Coronary artery (tissue), 2 donors: ENCODE measurements around the gene PTER.

ENCODE experiments used
- DNase-seq: peaks from one replicate; pipeline ENCODE4 v3.0.0-alpha.2; 2017; ENCODE audit warnings: low spot score
- H3K27ac ChIP-seq, 2 donors: fragments of 200-600 bp; sonication (generic); one replicate each; pipeline ENCODE4 v1.5.1; 2016 to 2019
- H3K4me3 ChIP-seq: fragments of 200-600 bp; sonication (generic); 2 replicates; pipeline ENCODE4 v1.5.1; 2016; ENCODE audit warnings: mild to moderate bottlenecking, moderate library complexity
- CTCF ChIP-seq: fragments of 200-600 bp; sonication (generic); IDR thresholded peaks from one replicate; pipeline ENCODE4 v1.5.1; 2019; ENCODE audit warnings: antibody characterized with exemption

Gene PTER, protein sequence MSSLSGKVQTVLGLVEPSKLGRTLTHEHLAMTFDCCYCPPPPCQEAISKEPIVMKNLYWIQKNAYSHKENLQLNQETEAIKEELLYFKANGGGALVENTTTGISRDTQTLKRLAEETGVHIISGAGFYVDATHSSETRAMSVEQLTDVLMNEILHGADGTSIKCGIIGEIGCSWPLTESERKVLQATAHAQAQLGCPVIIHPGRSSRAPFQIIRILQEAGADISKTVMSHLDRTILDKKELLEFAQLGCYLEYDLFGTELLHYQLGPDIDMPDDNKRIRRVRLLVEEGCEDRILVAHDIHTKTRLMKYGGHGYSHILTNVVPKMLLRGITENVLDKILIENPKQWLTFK

DNA sequence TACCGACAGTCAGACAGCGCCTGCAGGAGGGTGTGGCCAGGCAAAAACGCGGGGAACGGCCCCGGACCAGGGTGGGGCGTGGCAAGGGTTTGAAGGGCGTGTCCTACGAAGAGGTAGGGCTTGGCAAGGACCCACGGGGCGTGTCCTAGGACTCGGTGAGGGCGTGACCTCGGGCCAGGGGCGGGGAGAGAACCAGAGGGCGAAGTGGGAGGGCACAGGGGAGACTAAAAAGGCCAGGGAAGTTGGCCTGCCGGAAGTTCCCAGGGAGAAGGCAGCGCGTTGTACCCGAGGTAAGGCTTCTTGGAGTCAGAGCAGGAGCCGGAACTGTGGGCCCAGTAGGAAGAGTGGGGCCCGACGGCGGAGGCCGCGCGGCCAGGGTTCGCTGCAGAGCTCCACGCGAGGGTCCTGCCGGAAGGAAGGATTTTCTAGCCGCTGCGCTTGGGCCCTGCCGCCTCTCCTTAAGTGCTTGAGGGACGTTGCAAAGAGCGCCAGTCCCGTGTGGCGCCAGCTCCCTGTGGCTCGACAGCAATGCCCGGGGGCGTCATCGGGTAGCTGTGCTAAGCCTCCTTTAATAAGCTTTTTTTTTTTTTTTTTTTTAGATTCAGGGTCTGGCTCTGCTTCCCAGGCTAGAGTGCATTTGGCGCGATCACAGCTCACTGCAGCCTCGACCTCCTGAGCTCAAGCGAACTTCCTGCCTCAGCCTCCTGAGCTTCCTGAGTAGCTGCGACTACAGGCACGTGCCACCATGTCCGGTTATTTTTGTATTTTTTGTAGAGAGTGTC is at the start of gene PTER:
Gene PTER, plus strand, starts transcription at position 253 of the 782 bp plus-strand sequence. CDS start 47,375 bp downstream, outside the sequence.
- peak; percentile 97 for DNase-seq
- TF ChIP-seq CTCF, result no peak
- Histone ChIP-seq H3K27ac (peak within 1 kb of the TSS; percentile 71 to 80), H3K4me3 (peak within 1 kb of the TSS; percentile 70)

GRCh38 chr10:16392531-16393069 is 44.2 kb upstream of the PTER start:
- no peak for DNase-seq
- Histone ChIP-seq H3K4me3 (no peak overlapping the region), H3K27ac (no peak overlapping the region)
- TF ChIP-seq CTCF, result no peak

DNA sequence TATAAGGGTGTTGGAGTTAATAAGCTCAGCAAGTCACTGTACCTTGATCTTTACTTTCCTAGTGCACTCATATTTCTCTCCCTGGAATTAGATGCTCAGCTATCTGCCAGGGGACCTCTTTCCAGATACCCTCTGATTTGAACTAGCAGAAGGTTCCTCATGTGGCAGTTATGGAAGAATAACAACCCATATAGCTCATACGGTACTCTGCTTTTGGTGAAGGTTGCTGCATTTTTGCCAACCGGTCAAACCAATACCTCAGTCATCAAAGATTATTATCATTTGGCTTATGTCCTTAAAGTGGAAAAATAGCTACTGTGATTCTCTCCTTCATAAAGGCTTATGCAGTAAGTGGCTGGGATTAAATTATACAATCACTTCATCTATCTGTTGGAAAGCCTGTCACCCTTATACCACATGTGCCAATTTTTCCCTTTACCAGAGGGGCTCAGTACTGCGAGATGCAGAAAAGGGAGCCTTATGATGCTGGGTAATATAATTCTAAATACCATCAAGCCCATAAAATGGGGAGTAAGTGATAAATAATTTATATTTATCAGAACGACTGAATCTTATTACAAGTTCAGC is 43.4 kb upstream of the PTER start:
- TF ChIP-seq CTCF, result no peak
- DNase-seq, result no peak

DNA sequence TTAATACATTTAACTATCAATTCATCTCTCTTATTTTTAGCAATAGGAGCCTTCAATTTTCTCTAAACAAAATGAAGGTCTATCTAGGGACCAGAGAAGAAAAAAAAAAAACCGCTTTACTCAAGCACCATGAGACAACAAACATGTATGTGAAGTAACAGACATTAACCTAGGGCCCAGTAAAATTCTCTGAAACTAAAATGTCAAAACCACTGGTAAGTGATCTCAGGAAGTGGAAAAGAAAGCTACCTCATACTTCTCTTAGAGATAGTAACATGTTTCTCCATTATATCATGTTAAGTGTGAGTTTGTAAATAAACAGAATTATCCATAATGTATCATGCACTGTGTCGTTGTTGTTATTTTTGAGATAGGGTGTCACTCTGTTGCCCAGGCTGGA is 35.4 kb upstream of the PTER start:
- no peak overlapping the region for H3K27ac ChIP-seq
- H3K4me3 ChIP-seq, result no peak overlapping the region
- DNase-seq, result no peak
- no peak for TF ChIP-seq CTCF

More for the DNA sequence above, 43.4 kb upstream of the PTER start:
- Histone ChIP-seq H3K27ac (no peak overlapping the region), H3K4me3 (no peak overlapping the region)

GRCh38 chr10:16408379-16408778 is 28.4 kb upstream of the PTER start:
- TF ChIP-seq CTCF, result no peak
- Histone ChIP-seq H3K27ac (no peak overlapping the region), H3K4me3 (no peak overlapping the region)
- no peak for DNase-seq

- Histone ChIP-seq H3K27ac (no peak overlapping the region), H3K4me3 (no peak overlapping the region)
- no peak for DNase-seq
- TF ChIP-seq CTCF, result no peak
These were observed 19.5 kb upstream of the PTER start for GRCh38 chr10:16417341-16417740.
